RWPE2 (cell line): Measurements from ENCODE around the gene GNGT2.
"Not testable (repeated sequence)": the region's sequence is repeated elsewhere in the genome, so short reads cannot be mapped to it uniquely, and the experiment has no call there.

Experiments used
- ATAC-seq: fragments of 200-7000 bp; cut with Tn5 transposase; 3 replicates; pipeline ENCODE4 v1.9.1; 2021; ENCODE audit warnings: low read depth
- DNase-seq: peaks from one replicate; pipeline ENCODE4 v3.0.0-alpha.2; 2020; ENCODE audit warnings: low spot score
- H3K27ac ChIP-seq: fragments of 450-650 bp; 2 replicates; pipeline ENCODE4 v1.5.1; 2017; ENCODE audit warnings: mild to moderate bottlenecking; ENCODE audit not compliant: poor library complexity, severe bottlenecking
- H3K27me3 ChIP-seq: fragments of 250-450 bp; sonication (Bioruptor Pico); 2 replicates; pipeline ENCODE4 v1.5.1; 2021; ENCODE audit warnings: mild to moderate bottlenecking, moderate library complexity; ENCODE audit not compliant: insufficient read depth, poor library complexity, severe bottlenecking
- H3K36me3 ChIP-seq: fragments of 250-450 bp; sonication (Bioruptor Pico); 2 replicates; pipeline ENCODE4 v1.5.1; 2020; ENCODE audit warnings: low read depth, mild to moderate bottlenecking, moderate library complexity
- H3K4me1 ChIP-seq: fragments of 250-450 bp; sonication (Bioruptor Pico); 2 replicates; pipeline ENCODE4 v1.5.1; 2021; ENCODE audit warnings: mild to moderate bottlenecking, moderate library complexity; ENCODE audit not compliant: insufficient read depth, poor library complexity, severe bottlenecking
- H3K4me3 ChIP-seq: fragments of 250-450 bp; sonication (Bioruptor Pico); 2 replicates; pipeline ENCODE4 v1.5.1; 2021; ENCODE audit warnings: mild to moderate bottlenecking, moderate library complexity; ENCODE audit not compliant: severe bottlenecking
- H3K9me3 ChIP-seq: fragments of 250-450 bp; sonication (Bioruptor Pico); 2 replicates; pipeline ENCODE4 v1.5.1; 2021; ENCODE audit warnings: mild to moderate bottlenecking, moderate library complexity; ENCODE audit not compliant: severe bottlenecking
- TF ChIP-seq, protein P1 (sequence below): fragments of 450-650 bp; IDR thresholded peaks from one replicate; pipeline ENCODE4 v1.5.1; 2017; ENCODE audit warnings: mild to moderate bottlenecking, moderate library complexity; ENCODE audit not compliant: poor library complexity, severe bottlenecking

Gene GNGT2

DNA sequence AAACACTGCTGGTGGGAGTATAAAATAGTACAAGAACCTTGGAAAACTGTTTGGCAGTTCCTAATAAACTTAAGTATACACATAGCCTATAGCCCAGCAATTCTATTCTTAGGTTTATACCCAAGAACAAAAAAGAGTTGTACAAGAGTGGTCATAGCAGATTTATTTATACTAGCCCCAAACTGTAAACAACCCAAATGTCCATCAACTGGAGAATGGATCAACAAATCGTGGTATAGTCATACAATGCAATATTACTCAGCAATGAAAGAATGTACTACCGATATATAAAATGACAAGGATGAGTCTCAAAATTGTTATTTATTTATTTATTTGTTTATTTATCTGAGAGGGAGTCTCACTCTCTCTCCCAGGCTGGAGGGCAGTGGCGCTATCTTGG, 23.1 kb downstream of the GNGT2 start:
- H3K27me3 ChIP-seq: no peaks in the 10 kb centered on the region
- TF ChIP-seq, protein P1, sequence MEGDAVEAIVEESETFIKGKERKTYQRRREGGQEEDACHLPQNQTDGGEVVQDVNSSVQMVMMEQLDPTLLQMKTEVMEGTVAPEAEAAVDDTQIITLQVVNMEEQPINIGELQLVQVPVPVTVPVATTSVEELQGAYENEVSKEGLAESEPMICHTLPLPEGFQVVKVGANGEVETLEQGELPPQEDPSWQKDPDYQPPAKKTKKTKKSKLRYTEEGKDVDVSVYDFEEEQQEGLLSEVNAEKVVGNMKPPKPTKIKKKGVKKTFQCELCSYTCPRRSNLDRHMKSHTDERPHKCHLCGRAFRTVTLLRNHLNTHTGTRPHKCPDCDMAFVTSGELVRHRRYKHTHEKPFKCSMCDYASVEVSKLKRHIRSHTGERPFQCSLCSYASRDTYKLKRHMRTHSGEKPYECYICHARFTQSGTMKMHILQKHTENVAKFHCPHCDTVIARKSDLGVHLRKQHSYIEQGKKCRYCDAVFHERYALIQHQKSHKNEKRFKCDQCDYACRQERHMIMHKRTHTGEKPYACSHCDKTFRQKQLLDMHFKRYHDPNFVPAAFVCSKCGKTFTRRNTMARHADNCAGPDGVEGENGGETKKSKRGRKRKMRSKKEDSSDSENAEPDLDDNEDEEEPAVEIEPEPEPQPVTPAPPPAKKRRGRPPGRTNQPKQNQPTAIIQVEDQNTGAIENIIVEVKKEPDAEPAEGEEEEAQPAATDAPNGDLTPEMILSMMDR: no peak
- H3K27ac ChIP-seq: no peak overlapping the region
- H3K4me3 ChIP-seq: no peak overlapping the region
- no peak for DNase-seq
- H3K4me1 ChIP-seq: no peaks in the 10 kb centered on the region
- no peaks in the 10 kb centered on the region for H3K9me3 ChIP-seq
- no peak for ATAC-seq
- H3K36me3 ChIP-seq: no peaks in the 10 kb centered on the region

DNA sequence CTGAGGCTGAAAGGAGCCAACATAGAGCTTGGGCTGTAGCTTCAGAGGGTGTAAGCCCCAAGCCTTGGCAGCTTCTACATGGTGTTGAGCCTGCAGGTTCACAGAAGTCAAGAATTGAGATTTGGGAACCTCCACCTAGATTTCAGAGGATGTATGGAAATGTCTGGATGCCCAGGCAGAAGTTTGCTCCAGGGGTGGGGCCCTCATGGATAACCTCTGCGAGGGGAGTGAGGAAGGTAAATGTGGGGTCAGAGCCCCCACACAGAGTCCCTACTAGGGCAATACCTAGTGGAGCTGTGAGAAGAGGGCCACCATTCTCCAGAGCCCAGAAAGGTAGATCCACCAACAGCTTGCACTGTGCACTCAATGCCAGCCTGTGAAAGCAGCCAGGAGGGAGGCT, 25.0 kb downstream of the GNGT2 start:
- H3K4me1 ChIP-seq, H3K9me3 ChIP-seq, ATAC-seq, H3K4me3 ChIP-seq, H3K36me3 ChIP-seq, H3K27ac ChIP-seq, H3K27me3 ChIP-seq, DNase-seq: not testable (repeated sequence)

DNA sequence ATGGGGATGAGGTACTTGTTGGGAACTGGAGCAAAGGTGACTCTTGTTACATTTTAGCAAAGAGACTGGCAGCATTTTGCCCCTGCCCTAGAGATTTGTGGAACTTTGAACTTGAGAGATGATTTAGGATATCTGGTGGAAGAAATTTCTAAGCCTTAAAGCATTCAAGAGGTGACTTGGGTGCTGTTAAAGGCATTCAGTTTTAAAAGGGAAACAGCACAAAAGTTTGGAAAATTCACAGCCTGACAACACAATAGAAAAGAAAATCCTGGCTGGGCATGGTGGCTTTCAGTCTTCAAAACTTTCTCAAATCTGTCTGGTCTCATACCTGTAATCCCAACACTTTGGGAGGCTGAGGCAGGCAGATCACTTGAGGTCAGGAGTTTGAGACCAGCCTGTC, 25.9 kb downstream of the GNGT2 start:
- not testable (repeated sequence) for H3K9me3 ChIP-seq

DNA sequence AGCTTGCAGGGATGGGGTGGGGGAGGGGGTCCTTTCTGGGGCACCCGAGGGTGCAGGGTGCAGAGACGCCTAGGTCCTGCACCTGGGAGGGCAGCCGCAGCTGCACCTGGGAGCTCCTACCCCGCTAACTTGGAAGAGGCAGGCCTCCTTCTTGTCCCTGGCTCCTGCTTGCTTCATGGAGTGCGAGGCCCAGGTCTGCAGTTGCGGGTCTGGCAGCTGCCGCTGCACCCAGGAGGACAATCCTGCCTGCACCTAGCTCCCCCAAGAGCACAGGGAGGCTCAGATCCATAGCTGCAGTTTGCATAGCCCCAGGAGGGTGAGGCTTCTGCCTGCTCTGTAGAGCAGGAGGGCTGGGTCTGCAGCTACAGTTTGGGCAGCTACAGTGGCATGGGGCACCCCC, 26.6 kb downstream of the GNGT2 start:
- Histone ChIP-seq H3K36me3 (no peaks in the 10 kb centered on the region), H3K27ac (no peak overlapping the region), H3K4me1 (no peaks in the 10 kb centered on the region), H3K9me3 (no peaks in the 10 kb centered on the region), H3K27me3 (no peaks in the 10 kb centered on the region), H3K4me3 (no peak overlapping the region)
- TF ChIP-seq, protein P1: no peak
- ATAC-seq (no peak), DNase-seq (no peak)

More for the DNA sequence above, 25.9 kb downstream of the GNGT2 start:
- H3K27ac ChIP-seq, H3K4me3 ChIP-seq, DNase-seq, H3K27me3 ChIP-seq, H3K4me1 ChIP-seq, ATAC-seq, H3K36me3 ChIP-seq: not testable (repeated sequence)

DNA sequence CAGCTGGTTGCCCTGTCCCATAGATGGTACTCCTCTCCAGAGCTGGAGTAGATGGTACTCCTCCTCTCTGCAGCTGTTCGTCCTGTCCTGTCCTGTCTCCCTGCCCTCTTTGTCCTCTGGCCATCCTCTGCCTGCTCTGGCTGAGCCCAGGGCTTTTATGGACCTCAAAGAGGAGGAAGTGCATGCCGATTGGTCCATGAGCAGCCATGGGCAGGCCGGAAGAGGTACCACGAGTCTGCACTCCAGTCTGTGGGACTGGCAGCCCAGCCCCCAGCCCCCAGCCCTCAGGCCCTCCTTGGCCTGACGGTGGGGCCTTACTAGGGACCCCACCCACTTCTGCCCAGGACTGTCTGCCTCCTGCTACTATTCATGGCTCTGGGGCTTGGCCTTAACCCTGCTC, 27.0 kb downstream of the GNGT2 start:
- no peaks in the 10 kb centered on the region for H3K9me3 ChIP-seq
- DNase-seq: no peak
- no peaks in the 10 kb centered on the region for H3K36me3 ChIP-seq
- no peak overlapping the region for H3K4me3 ChIP-seq
- H3K4me1 ChIP-seq: no peaks in the 10 kb centered on the region
- ATAC-seq: no peak
- H3K27me3 ChIP-seq: no peaks in the 10 kb centered on the region
- TF ChIP-seq, protein P1: no peak
- no peak overlapping the region for H3K27ac ChIP-seq

DNA sequence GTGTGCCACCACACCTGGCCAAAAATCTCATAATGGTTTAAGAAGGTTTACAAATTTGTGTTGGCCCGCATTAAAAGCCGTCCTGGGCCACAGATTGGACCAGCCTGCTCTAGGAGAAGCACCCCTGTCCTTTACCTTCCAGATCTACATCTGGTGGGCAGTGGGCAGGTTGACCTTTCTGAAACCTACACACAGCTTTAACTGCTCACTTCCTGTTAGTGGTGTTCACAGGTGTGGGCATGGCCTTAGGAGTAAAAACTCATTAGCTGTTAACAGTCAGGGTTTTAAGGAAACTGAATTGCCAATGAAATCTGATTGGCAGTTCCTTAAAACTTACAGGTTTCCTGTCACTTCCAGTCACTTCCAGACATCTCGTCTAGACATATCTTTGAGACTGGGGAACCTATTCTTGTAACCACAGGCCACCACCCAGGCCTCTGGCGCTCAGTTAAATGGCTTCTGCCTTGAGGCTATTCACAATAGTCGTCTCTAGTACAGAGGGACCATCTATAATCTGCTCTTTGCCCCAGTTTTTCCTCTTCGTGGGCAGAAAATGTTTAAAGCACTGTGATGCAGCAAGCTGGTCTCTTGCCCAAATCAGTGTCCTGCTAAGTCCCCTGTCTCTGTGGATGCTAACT, 29.3 kb downstream of the GNGT2 start:
- Histone ChIP-seq H3K4me1 (no peaks in the 10 kb centered on the region), H3K9me3 (peaks cover 5% of the 10 kb centered on the region), H3K27me3 (no peaks in the 10 kb centered on the region), H3K4me3 (no peak overlapping the region), H3K36me3 (no peaks in the 10 kb centered on the region), H3K27ac (no peak overlapping the region)
- DNase-seq: no peak
- no peak for ATAC-seq
- TF ChIP-seq, protein P1: no peak
